Astrocyte (in vitro differentiated cells and primary cell): ENCODE data around the gene GFOD1.

Experiments
- EZH2 ChIP-seq: IDR thresholded peaks from 2 replicates; pipeline ENCODE4 v1.6.1; 2012; ENCODE audit warnings: mild to moderate bottlenecking, low read length, inconsistent platforms; ENCODE audit not compliant: insufficient read depth
- TF ChIP-seq, protein P1 (sequence below): IDR thresholded peaks from 2 replicates; pipeline ENCODE4 v1.5.1; 2011; ENCODE audit warnings: low read depth, mild to moderate bottlenecking, inconsistent platforms, low read length, moderate library complexity; ENCODE audit not compliant: insufficient read depth

DNA sequence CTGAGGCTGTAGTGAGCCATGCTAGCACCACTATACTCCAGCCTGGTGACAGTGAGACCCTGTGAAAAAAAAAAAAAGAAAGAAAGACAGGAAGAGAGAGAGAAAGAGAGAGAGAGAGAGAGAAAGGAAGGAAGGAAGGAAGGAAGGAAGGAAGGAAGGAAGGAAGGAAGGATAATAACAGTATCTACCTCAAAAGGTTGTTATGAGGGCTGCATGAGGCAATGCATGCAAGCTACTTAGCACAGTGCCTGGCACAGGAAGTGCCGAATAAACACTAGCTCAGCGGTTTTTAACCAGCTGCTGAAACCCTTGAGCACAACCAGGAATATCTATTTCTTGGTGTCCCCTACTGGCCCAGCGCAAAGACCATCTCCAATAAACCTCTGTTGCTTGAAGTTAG, 96.7 kb downstream of the GFOD1 start:
- TF ChIP-seq, protein P1, sequence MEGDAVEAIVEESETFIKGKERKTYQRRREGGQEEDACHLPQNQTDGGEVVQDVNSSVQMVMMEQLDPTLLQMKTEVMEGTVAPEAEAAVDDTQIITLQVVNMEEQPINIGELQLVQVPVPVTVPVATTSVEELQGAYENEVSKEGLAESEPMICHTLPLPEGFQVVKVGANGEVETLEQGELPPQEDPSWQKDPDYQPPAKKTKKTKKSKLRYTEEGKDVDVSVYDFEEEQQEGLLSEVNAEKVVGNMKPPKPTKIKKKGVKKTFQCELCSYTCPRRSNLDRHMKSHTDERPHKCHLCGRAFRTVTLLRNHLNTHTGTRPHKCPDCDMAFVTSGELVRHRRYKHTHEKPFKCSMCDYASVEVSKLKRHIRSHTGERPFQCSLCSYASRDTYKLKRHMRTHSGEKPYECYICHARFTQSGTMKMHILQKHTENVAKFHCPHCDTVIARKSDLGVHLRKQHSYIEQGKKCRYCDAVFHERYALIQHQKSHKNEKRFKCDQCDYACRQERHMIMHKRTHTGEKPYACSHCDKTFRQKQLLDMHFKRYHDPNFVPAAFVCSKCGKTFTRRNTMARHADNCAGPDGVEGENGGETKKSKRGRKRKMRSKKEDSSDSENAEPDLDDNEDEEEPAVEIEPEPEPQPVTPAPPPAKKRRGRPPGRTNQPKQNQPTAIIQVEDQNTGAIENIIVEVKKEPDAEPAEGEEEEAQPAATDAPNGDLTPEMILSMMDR: no peak
- no peak for TF ChIP-seq EZH2
